Neural cell (in vitro differentiated cells): ENCODE measurements around the gene DOCK10. TPM values are rescaled to one million over a fixed set of nuclear protein-coding genes. Genes with fewer than 3 reads are reported as not detected.

ENCODE experiments used
- H2AFZ ChIP-seq: fragments of 200-600, 300-800 bp; sonication (generic), shearing (Covaris generic); 2 replicates; pipeline ENCODE4 v1.6.0; 2014; ENCODE audit warnings: low read depth, mild to moderate bottlenecking, antibody characterized with exemption, low read length, moderate library complexity
- H3F3A ChIP-seq: fragments of 200-600 bp; shearing (Covaris generic); 2 replicates; pipeline ENCODE4 v1.6.1; 2016; ENCODE audit warnings: mild to moderate bottlenecking, moderate library complexity, mixed read lengths, antibody characterized with exemption, low read length; ENCODE audit not compliant: insufficient read depth, poor library complexity, severe bottlenecking
- H3K27ac ChIP-seq: fragments of 200-600, 300-800 bp; sonication (generic), shearing (Covaris generic); 2 replicates; pipeline ENCODE4 v1.5.1; 2014; ENCODE audit warnings: mild to moderate bottlenecking, low read length, moderate library complexity
- H3K27me3 ChIP-seq: fragments of 300-800, 200-600 bp; sonication (generic), shearing (Covaris generic); 2 replicates; pipeline ENCODE4 v1.6.0; 2014; ENCODE audit warnings: mild to moderate bottlenecking, low read depth, low read length, moderate library complexity; ENCODE audit not compliant: insufficient read depth
- H3K36me3 ChIP-seq: fragments of 300-800, 200-600 bp; sonication (generic), shearing (Covaris generic); 2 replicates; pipeline ENCODE4 v1.5.1; 2014; ENCODE audit warnings: mild to moderate bottlenecking, antibody characterized with exemption, low read length, moderate library complexity; ENCODE audit not compliant: insufficient read depth
- H3K4me2 ChIP-seq: fragments of 300-800, 200-600 bp; sonication (generic), shearing (Covaris generic); 2 replicates; pipeline ENCODE4 v1.6.0; 2014; ENCODE audit warnings: mild to moderate bottlenecking, low read length
- H3K4me3 ChIP-seq: fragments of 300-800, 200-600 bp; sonication (generic), shearing (Covaris generic); 2 replicates; pipeline ENCODE4 v1.5.1; 2014; ENCODE audit warnings: mild to moderate bottlenecking, low read length, moderate library complexity
- H3K79me2 ChIP-seq: fragments of 200-600 bp; shearing (Covaris generic); replicated peaks from 2 replicates; pipeline ENCODE4 v1.6.0; 2014; ENCODE audit warnings: mild to moderate bottlenecking, low read length, moderate library complexity; ENCODE audit not compliant: insufficient read depth
- H3K9ac ChIP-seq: fragments of 300-800, 200-600 bp; sonication (generic), shearing (Covaris generic); 2 replicates; pipeline ENCODE4 v1.6.1; 2016; ENCODE audit warnings: mild to moderate bottlenecking, low read length, mixed read lengths
- H3K9me2 ChIP-seq: fragments of 200-600 bp; shearing (Covaris generic); 2 replicates; pipeline ENCODE4 v1.6.1; 2016; ENCODE audit warnings: mild to moderate bottlenecking, low read length, mixed read lengths; ENCODE audit not compliant: insufficient read depth
- H3K9me3 ChIP-seq: fragments of 200-600, 300-800 bp; sonication (generic), shearing (Covaris generic); 2 replicates; pipeline ENCODE4 v1.6.1; 2016; ENCODE audit warnings: mild to moderate bottlenecking, mixed run types, low read length, moderate library complexity, mixed read lengths
- H4K20me1 ChIP-seq: fragments of 200-600 bp; shearing (Covaris generic); 2 replicates; pipeline ENCODE4 v1.6.1; 2016; ENCODE audit warnings: mild to moderate bottlenecking, mixed run types; ENCODE audit not compliant: insufficient read depth
- EP300 ChIP-seq: fragments of 450-650 bp; conservative IDR thresholded peaks from 2 replicates; pipeline ENCODE4 v1.6.1; 2014; ENCODE audit warnings: antibody characterized with exemption, mild to moderate bottlenecking, moderate library complexity; ENCODE audit not compliant: poor library complexity, severe bottlenecking
- EZH2 ChIP-seq: fragments of 200-600, 300-800 bp; shearing (Covaris generic), sonication (generic); IDR thresholded peaks from 2 replicates; pipeline ENCODE4 v1.6.1; 2014; ENCODE audit warnings: antibody characterized with exemption, low read length, borderline replicate concordance, mild to moderate bottlenecking; ENCODE audit not compliant: insufficient read depth, poor library complexity, severe bottlenecking
- MXI1 ChIP-seq: fragments of 450-650 bp; conservative IDR thresholded peaks from 2 replicates; pipeline ENCODE4 v1.6.1; 2014; ENCODE audit warnings: antibody characterized with exemption, mild to moderate bottlenecking; ENCODE audit not compliant: poor library complexity, severe bottlenecking
- POLR2AphosphoS5 ChIP-seq: IDR thresholded peaks from 2 replicates; pipeline ENCODE4 v1.6.1; 2012
- RAD21 ChIP-seq: fragments of 450-650 bp; conservative IDR thresholded peaks from 2 replicates; pipeline ENCODE4 v1.6.1; 2014; ENCODE audit warnings: antibody characterized with exemption, mild to moderate bottlenecking, moderate library complexity
- SMC3 ChIP-seq: fragments of 450-650 bp; conservative IDR thresholded peaks from 2 replicates; pipeline ENCODE4 v1.6.1; 2014; ENCODE audit warnings: antibody characterized with exemption, mild to moderate bottlenecking, moderate library complexity; ENCODE audit not compliant: poor library complexity
- TAF1 ChIP-seq: IDR thresholded peaks from 2 replicates; pipeline ENCODE4 v1.6.1; 2012; ENCODE audit warnings: low read depth
- polyA plus RNA-seq: library from polyadenylated mRNA; depleted of rRNA; stranded (reverse); fragments of >200 nt; gene quantifications from 2 replicates; pipeline ENCODE4 v1.2.3, GENCODE V29; 2014
- TF ChIP-seq, protein P1 (sequence below): fragments of 450-650 bp; IDR thresholded peaks from 2 replicates; pipeline ENCODE4 v1.5.1; 2014; ENCODE audit warnings: antibody characterized with exemption, mild to moderate bottlenecking, moderate library complexity; ENCODE audit not compliant: poor library complexity, severe bottlenecking
- TF ChIP-seq, protein P2 (sequence below): IDR thresholded peaks from 2 replicates; pipeline ENCODE4 v1.6.1; 2012; ENCODE audit warnings: borderline replicate concordance

Gene DOCK10
- polyA plus RNA-seq, 1 donor from 2014 or later, result 0.37 TPM

- Histone ChIP-seq H3K9ac (no peak overlapping the region), H3K27me3 (no peaks in the 10 kb centered on the region), H4K20me1 (no peaks in the 10 kb centered on the region), H3K79me2 (no peaks in the 10 kb centered on the region), H3K4me2 (no peak overlapping the region), H3K4me3 (no peak overlapping the region), H3K27ac (no peak overlapping the region), H3K36me3 (no peaks in the 10 kb centered on the region), H2AFZ (no peak overlapping the region), H3K9me3 (no peaks in the 10 kb centered on the region), H3F3A (no peaks in the 10 kb centered on the region), H3K9me2 (no peaks in the 10 kb centered on the region)
- TF ChIP-seq TAF1 (no peak), EZH2 (no peak), EP300 (no peak), SMC3 (no peak)
Observed at GRCh38 chr2:224908818-224909217, 133.4 kb downstream of the DOCK10 start.

DNA sequence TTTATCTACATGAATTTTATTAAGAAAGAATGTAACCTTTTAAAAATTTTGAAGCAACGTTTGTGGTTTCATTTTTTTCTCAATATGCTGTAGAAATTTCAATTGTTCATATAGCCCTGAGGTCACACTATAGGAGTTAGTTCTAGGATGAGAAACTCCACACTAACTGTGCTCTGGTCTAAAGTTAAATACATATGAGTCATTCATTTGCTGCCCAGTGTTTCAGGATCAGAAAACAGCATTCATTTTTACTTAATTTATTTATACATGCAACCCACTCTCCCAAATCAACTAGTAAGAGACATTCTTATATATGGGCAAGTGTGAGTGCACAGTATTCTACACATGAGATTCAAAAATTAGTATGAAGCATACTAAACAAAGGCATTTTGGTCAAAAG, 137.9 kb downstream of the DOCK10 start:
- Histone ChIP-seq H4K20me1 (no peaks in the 10 kb centered on the region), H3K27me3 (no peaks in the 10 kb centered on the region), H2AFZ (no peak overlapping the region), H3K9ac (no peak overlapping the region), H3K9me3 (no peaks in the 10 kb centered on the region), H3K9me2 (no peaks in the 10 kb centered on the region), H3K27ac (no peak overlapping the region), H3K4me3 (no peak overlapping the region), H3K79me2 (no peaks in the 10 kb centered on the region), H3K36me3 (no peaks in the 10 kb centered on the region), H3K4me2 (no peak overlapping the region), H3F3A (no peaks in the 10 kb centered on the region)
- TF ChIP-seq RAD21 (no peak), SMC3 (no peak), EP300 (no peak), EZH2 (no peak), MXI1 (no peak), POLR2AphosphoS5 (no peak), TAF1 (no peak)
- TF ChIP-seq, protein P1, sequence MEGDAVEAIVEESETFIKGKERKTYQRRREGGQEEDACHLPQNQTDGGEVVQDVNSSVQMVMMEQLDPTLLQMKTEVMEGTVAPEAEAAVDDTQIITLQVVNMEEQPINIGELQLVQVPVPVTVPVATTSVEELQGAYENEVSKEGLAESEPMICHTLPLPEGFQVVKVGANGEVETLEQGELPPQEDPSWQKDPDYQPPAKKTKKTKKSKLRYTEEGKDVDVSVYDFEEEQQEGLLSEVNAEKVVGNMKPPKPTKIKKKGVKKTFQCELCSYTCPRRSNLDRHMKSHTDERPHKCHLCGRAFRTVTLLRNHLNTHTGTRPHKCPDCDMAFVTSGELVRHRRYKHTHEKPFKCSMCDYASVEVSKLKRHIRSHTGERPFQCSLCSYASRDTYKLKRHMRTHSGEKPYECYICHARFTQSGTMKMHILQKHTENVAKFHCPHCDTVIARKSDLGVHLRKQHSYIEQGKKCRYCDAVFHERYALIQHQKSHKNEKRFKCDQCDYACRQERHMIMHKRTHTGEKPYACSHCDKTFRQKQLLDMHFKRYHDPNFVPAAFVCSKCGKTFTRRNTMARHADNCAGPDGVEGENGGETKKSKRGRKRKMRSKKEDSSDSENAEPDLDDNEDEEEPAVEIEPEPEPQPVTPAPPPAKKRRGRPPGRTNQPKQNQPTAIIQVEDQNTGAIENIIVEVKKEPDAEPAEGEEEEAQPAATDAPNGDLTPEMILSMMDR, result no peak
- TF ChIP-seq, protein P2, sequence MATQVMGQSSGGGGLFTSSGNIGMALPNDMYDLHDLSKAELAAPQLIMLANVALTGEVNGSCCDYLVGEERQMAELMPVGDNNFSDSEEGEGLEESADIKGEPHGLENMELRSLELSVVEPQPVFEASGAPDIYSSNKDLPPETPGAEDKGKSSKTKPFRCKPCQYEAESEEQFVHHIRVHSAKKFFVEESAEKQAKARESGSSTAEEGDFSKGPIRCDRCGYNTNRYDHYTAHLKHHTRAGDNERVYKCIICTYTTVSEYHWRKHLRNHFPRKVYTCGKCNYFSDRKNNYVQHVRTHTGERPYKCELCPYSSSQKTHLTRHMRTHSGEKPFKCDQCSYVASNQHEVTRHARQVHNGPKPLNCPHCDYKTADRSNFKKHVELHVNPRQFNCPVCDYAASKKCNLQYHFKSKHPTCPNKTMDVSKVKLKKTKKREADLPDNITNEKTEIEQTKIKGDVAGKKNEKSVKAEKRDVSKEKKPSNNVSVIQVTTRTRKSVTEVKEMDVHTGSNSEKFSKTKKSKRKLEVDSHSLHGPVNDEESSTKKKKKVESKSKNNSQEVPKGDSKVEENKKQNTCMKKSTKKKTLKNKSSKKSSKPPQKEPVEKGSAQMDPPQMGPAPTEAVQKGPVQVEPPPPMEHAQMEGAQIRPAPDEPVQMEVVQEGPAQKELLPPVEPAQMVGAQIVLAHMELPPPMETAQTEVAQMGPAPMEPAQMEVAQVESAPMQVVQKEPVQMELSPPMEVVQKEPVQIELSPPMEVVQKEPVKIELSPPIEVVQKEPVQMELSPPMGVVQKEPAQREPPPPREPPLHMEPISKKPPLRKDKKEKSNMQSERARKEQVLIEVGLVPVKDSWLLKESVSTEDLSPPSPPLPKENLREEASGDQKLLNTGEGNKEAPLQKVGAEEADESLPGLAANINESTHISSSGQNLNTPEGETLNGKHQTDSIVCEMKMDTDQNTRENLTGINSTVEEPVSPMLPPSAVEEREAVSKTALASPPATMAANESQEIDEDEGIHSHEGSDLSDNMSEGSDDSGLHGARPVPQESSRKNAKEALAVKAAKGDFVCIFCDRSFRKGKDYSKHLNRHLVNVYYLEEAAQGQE, result no peak

DNA sequence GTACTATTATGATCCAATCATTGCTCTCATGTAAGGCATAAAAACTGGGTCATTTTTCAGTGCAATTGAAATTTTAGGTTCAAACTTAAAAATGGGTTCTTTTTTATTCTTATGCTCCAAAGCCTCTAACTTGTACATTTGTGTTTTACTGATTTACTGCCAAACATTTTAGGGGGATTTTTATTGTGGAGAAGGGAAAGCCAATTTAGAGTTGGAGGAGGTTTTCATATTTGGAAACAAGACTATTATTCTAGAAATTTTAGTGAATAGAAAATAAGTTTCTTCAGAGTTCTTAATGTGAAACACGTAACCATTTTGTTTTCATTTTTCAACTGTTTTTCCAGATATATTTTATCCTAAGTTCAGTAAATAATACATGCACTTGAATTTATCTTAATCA, 138.6 kb downstream of the DOCK10 start:
- H3K27ac ChIP-seq, result no peak overlapping the region
- no peaks in the 10 kb centered on the region for H4K20me1 ChIP-seq
- H3K9me3 ChIP-seq, result no peaks in the 10 kb centered on the region
- TF ChIP-seq EP300, result no peak
- H3F3A ChIP-seq, result no peaks in the 10 kb centered on the region
- H3K4me3 ChIP-seq, result no peak overlapping the region
- H3K27me3 ChIP-seq, result no peaks in the 10 kb centered on the region
- no peak overlapping the region for H3K9ac ChIP-seq
- H3K36me3 ChIP-seq, result no peaks in the 10 kb centered on the region
- H3K4me2 ChIP-seq, result no peak overlapping the region
- H3K79me2 ChIP-seq, result no peaks in the 10 kb centered on the region
- H2AFZ ChIP-seq, result no peak overlapping the region
- H3K9me2 ChIP-seq, result no peaks in the 10 kb centered on the region
